GM18907 (cell line): ENCODE measurements around the gene CTNNA1.
"Not testable (repeated sequence)": the region's sequence is repeated elsewhere in the genome, so short reads cannot be mapped to it uniquely, and the experiment has no call there.

Source experiments
- ATAC-seq: cut with Tn5 transposase; IDR thresholded peaks from one replicate; pipeline ENCODE4 v1.9.1; 2021; ENCODE audit warnings: mild to moderate bottlenecking, moderate library complexity; ENCODE audit not compliant: unreplicated experiment

CTNNA1 gene

GRCh38 chr5:138724470-138725146, 28.6 kb upstream of the CTNNA1 start:
- no peak for ATAC-seq

- ATAC-seq: no peak
Measured at GRCh38 chr5:138725153-138725817, 27.9 kb upstream of the CTNNA1 start.

- no peak for ATAC-seq
Measured at GRCh38 chr5:138725818-138726416, 27.3 kb upstream of the CTNNA1 start.

- no peak for ATAC-seq
Measured at GRCh38 chr5:138726848-138727247, 26.4 kb upstream of the CTNNA1 start.

GRCh38 chr5:138730496-138730895, 22.7 kb upstream of the CTNNA1 start:
- not testable (repeated sequence) for ATAC-seq

GRCh38 chr5:138732466-138732865, 20.8 kb upstream of the CTNNA1 start:
- ATAC-seq: no peak

- ATAC-seq: no peak
Measured at GRCh38 chr5:138732933-138733332, 20.3 kb upstream of the CTNNA1 start.

GRCh38 chr5:138733509-138733908, 19.7 kb upstream of the CTNNA1 start:
- ATAC-seq: no peak

GRCh38 chr5:138736293-138736692, 16.9 kb upstream of the CTNNA1 start:
- no peak for ATAC-seq

- no peak for ATAC-seq
Measured at GRCh38 chr5:138737494-138738265, 15.5 kb upstream of the CTNNA1 start.

GRCh38 chr5:138738399-138738798, 14.8 kb upstream of the CTNNA1 start:
- ATAC-seq: no peak

- no peak for ATAC-seq
Measured at GRCh38 chr5:138739938-138740337, 13.3 kb upstream of the CTNNA1 start.

- ATAC-seq: no peak
Measured at GRCh38 chr5:138743484-138743883, 9.7 kb upstream of the CTNNA1 start.

GRCh38 chr5:138745268-138745667, 8.0 kb upstream of the CTNNA1 start:
- ATAC-seq: no peak

- ATAC-seq: no peak
Measured at GRCh38 chr5:138748630-138749081, 4.6 kb upstream of the CTNNA1 start.

- not testable (repeated sequence) for ATAC-seq
Measured at GRCh38 chr5:138751344-138751743, 1.9 kb upstream of the CTNNA1 start.

GRCh38 chr5:138752341-138752950, 779 bp upstream of the CTNNA1 start:
- ATAC-seq: no peak

GRCh38 chr5:138753794-138754698, 821 bp downstream of the CTNNA1 start:
- peak; percentile 8 for ATAC-seq

- ATAC-seq: no peak
Measured at GRCh38 chr5:138754699-138755057, 1.5 kb downstream of the CTNNA1 start.
